HG02938 (cell line): ENCODE measurements around the gene TRAPPC5.
A peak's percentile ranks its signal among the peaks of the same experiment; 100 is the strongest.

Experiments used
- ATAC-seq: cut with Tn5 transposase; IDR thresholded peaks from one replicate; pipeline ENCODE4 v1.9.1; 2021; ENCODE audit warnings: mild to moderate bottlenecking, moderate library complexity; ENCODE audit not compliant: unreplicated experiment

Gene TRAPPC5

DNA sequence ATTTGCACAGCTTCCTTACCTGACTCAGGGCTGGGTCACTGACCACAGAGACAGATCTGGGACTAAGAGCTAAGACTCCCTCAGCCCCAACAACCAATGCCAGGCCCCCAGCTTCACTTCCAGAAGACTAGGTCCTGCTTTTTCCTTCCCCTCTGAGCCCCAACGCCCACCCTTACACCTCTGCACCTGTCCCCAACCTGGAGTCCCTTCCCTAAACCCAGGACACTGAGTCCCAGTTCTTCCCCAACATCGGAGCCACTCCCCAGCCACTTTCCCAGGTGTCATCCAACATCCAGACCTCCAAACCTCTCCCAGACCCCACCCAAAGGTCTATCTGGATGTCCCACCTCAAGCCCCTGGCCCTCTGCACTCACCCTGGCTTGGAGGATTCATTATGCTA, 18.4 kb downstream of the TRAPPC5 start:
- ATAC-seq: no peak

GRCh38 chr19:7699417-7700401, 19.1 kb downstream of the TRAPPC5 start:
- ATAC-seq: no peak

DNA sequence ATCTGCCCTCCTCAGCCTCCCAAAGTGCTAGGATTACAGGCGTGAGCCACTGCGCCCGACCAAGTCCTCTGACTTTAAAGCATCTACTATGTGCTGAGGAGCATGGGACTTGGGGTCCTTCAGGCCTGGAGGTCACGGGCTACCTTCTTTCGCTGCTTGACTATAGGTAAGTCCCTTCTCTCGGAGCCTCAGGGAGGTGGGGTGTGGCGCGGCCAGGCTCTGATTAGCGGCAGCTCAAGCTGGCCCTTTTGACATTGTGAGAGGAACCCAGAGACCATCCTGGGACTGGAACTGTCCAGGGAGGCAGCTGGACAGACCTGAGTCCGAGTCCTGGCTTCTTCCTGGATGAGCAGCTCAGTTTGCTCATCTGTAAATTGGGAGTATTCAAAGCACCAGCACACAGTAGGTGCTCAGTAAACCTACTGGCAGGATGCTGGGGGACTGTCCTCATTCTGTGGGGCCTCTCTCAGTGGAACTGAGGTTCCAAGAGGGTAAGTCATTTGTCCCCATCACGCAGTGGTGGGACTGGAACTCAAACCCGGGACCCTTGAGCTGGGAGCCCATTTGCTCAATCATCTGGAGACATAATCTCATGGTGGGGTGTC, 20.5 kb downstream of the TRAPPC5 start:
- ATAC-seq: no peak

DNA sequence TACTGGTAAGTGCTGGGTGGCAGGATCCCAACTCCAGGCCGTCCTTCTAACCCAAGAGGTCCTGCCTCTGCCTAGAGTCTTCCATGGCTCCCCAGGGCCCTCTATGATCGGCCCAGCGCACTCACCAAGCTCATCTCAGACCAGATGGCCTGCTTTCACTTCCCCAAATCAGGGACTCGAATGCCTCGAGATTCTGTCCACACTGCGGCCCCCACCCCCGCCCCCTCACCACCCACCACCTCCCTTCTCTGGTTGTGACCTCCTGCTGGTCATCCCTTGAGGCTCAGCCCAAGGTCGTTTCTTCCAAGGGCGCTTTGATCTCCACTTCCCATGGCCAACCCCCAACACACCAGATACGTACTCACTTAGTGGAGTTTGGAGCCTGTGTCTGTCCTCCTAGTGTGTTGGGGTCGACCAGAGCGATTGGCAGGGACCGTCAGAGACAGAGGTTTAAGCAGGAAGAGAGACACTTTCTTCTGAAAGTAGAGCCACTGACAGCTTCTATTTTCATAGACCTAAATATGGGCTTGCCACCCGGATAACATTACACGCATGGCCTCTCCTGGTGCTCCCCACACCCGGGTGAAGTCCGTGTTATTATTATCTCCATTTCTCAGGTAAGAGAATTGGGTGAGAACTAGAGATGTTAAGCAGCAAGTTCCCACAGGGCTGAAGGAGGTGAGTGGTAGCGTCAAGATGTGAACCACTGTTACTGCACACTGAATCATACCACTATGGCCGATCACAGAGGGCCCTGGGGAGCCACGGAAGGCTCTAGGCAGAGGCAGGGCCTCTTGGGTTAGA, 21.2 kb downstream of the TRAPPC5 start, which contains the start of gene FCER2:
Gene FCER2, minus strand, starts transcription at position 478 of the 804 bp plus-strand sequence. CDS start 2,371 bp downstream, outside the sequence.
- peak; percentile 67 for ATAC-seq

DNA sequence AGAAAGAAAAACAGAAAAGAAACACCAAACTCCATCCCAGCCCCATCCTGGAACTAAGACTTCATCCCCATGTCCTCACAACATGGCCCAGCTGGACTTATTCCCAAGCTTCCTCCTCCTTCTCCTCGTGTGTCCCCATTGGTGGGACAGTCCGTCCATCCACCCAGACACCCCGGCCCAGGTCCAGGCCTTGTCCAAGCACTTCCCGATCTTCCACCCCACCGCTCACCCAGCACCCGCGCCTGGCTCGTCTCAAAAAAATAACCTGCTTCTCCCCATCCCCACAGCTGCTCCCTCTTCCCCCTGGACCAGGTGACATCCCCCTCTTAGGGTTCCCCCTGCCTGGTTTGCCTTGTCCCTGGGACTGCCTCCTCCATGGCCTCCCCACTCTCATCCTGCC, 22.7 kb downstream of the TRAPPC5 start:
- no peak for ATAC-seq

GRCh38 chr19:7704280-7705060, 23.8 kb downstream of the TRAPPC5 start:
- ATAC-seq: no peak

DNA sequence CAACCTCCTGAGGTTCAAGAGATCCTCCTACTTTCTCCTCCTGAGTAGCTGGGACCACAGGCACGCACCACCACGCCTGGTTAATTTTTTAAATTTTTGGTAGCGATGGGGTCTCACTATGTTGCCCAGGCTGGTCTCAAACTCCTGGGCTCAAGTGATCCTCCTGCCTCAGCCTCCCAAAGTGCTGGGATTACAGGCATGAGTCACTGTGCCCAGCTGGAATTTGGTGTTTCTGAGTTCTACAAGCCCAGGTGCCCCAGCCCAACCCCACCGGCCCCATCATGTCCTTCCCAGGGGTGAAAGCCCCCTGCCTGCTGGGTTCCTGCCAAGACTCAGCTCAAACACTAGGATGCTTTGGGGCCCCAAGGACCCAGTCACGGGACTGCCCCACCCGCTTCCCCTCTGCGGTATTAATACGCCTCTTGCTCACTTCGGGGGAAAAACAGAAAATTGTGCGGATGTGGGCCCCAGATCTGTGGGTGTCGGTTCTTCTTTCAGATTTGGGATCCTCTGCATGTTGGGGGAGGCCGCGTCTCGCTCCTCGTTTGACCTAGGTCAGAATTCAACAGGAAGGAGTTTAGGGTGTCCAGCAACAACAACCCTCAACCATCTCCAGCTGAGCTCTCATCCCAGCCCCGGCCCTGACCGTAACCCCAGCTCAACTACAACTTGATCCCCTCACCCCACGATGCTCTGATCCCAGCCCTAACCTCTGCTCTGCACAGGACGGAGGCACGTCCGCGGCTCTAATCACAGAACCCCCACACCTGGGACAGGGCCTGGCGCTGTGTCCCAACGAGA, 25.0 kb downstream of the TRAPPC5 start:
- no peak for ATAC-seq

GRCh38 chr19:7706188-7706954, 25.7 kb downstream of the TRAPPC5 start:
- ATAC-seq: no peak

DNA sequence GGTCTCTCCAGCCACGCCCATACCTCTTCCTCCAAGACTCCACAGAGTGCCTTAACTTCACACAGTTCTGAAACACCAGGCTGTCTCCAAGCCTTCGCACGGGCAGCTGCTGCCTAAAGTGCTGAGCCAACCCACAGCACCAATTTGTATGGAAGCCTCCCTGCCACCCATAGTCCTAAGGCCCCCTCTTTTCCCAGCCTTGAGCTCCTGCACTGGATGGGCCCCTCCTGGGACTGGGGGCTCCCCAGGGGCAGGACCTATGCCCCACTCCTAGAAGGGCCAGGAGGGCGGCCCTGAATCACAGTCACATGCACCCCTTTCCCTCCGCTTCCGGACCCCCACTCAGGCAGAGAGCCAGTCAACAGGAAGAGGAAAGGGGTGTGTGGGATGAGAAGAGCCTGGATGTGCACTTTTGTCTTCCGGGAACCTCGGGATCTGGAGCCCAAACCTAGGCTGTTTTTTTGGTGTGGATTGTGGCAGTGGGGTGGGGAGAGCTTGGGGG, 26.4 kb downstream of the TRAPPC5 start:
- no peak for ATAC-seq

GRCh38 chr19:7709932-7710460, 29.4 kb downstream of the TRAPPC5 start:
- no peak for ATAC-seq

DNA sequence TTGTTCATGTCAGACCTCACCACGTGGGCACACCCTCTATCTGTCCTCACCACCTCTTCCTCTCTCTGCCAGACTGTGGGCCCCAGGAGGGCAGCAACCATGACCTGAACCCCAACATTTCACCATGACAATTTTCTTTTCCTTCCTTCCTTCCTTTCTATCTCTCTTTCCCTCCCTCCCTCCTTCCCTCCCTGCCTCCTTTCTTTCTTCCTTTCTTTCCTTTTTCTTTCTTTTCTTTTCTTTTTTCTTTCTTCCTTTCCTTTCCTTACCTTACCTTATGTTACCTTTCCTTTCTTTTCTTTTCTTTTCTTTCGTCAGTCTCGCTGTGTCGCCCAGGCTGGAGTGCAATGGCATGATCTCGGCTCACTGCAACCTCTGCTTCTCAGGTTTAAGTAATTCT, 30.0 kb downstream of the TRAPPC5 start:
- ATAC-seq: no peak

DNA sequence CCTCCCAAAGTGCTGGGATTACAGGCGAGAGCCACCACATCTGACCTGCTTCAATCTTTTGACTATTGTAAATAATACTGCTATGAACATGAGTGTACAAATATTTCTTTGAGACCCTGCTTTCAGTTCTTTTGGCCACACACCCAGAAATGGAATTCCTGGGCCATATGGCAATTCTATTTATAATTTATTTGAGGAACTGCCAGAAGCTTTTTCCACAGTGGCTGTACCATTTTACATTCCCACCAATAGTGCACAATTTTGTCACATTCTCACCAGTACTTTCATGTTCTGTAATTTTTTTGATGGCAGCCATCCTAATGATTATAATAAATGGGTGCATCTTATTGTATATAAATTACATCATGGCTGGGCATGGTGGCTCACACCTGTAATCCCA, 35.0 kb downstream of the TRAPPC5 start:
- no peak for ATAC-seq

DNA sequence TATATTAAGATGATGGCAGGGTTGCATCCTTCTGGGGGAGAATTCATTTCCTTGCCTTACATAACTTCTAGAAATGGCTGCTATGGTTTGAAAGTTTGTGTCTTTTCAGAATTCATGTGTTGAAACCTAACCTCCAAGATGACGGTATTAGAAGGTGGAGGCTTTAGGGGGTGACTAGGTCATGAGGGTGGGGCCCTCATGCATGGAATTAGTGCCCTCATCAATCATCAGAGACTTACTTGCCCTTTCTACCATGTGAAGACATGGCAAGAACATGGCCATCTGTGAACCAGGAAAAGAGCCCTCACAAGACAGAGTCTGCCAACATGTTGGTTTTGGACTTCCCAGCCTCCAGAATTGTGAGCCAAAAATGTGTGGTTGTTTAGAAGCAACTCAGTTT, 36.1 kb downstream of the TRAPPC5 start:
- ATAC-seq: no peak

- ATAC-seq: no peak
Measured at GRCh38 chr19:7718668-7719067, 38.0 kb downstream of the TRAPPC5 start.

GRCh38 chr19:7720351-7720750, 39.7 kb downstream of the TRAPPC5 start:
- no peak for ATAC-seq

- no peak for ATAC-seq
Measured at GRCh38 chr19:7722231-7722651, 41.6 kb downstream of the TRAPPC5 start.

DNA sequence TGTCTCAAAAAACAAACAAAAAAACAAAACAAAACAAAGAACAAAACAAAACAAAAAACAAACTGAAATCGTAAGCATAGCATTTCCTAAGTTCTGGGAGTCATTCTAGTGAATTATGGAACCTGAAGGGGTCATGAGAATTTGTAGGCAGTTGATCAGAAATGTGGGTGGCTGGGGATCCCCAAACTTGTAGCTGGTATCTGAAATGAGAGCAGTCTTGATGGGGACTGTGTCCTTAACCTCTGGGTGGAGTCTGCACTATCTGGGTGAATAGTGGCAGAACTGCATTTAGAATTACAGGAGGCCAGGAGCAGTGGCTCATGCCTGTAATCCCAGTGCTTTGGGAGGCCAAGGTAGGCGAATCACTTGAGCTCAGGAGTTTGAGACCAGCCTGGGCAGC, 45.2 kb downstream of the TRAPPC5 start:
- ATAC-seq: no peak

- no peak for ATAC-seq
Measured at GRCh38 chr19:7729211-7729610, 48.6 kb downstream of the TRAPPC5 start.
